ENCODE results near the gene PGAM2. TPM values are rescaled to one million over a fixed set of nuclear protein-coding genes. Genes with fewer than 3 reads are reported as not detected.

The PGAM2 gene
- total RNA-seq, 2 donors from 2014 or later = 1.2 to 1.3 TPM

DNA sequence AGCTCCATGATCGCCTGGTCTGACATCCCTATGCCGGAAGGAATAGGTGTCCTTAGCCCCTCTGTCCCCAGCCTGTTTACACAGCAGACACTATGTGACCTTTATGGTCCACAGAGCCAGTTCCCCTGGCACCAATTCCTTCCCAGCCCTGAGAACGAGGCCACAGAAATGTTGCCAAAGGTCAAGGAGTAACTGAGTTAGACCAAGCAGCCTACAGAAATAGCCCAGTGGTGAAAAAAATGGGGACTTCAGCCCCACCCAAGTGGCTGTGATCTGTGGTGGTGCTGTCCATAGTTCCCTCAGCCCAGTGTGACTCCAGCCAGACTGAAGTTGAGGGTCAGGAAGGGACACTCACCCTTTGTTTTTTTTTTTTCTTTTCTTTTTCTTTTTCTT, 2.5 kb downstream of the PGAM2 start:
- no peak for DNase-seq
- 93 to 97% methylated on average over 2 to 3 of the region's 3 CpGs for WGBS, 2 experiments (ENCODE audit: insufficient coverage in 1 of 2, insufficient read length in 1 of 2)
- Histone ChIP-seq H3K27me3 (ENCODE audit: control insufficient read depth, insufficient read depth, low read length, poor library complexity, severe bottlenecking) (no peaks in the 10 kb centered on the region), H3K4me3 (ENCODE audit: low read length) (no peak overlapping the region), H3K4me1 (ENCODE audit: control insufficient read depth, insufficient read depth, low read length) (peaks cover 10% of the 10 kb centered on the region), H3K9me3 (ENCODE audit: control insufficient read depth, low read length) (no peaks in the 10 kb centered on the region), H3K9ac (ENCODE audit: extremely low read depth, low read length, poor library complexity, severe bottlenecking) (no peak overlapping the region), H3K36me3 (ENCODE audit: control insufficient read depth, insufficient read depth, low read length) (peaks cover 26% of the 10 kb centered on the region), H3K27ac (ENCODE audit: low read depth, low read length) (no peak overlapping the region)
- H3K4me1 Mint-ChIP-seq = peaks cover 3% of the 10 kb centered on the region
- TF ChIP-seq, protein P1, sequence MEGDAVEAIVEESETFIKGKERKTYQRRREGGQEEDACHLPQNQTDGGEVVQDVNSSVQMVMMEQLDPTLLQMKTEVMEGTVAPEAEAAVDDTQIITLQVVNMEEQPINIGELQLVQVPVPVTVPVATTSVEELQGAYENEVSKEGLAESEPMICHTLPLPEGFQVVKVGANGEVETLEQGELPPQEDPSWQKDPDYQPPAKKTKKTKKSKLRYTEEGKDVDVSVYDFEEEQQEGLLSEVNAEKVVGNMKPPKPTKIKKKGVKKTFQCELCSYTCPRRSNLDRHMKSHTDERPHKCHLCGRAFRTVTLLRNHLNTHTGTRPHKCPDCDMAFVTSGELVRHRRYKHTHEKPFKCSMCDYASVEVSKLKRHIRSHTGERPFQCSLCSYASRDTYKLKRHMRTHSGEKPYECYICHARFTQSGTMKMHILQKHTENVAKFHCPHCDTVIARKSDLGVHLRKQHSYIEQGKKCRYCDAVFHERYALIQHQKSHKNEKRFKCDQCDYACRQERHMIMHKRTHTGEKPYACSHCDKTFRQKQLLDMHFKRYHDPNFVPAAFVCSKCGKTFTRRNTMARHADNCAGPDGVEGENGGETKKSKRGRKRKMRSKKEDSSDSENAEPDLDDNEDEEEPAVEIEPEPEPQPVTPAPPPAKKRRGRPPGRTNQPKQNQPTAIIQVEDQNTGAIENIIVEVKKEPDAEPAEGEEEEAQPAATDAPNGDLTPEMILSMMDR (conservative IDR thresholded peaks at IDR 0.05) = no peak
- H3K9me3 Mint-ChIP-seq = no peaks in the 10 kb centered on the region
- H3K27me3 Mint-ChIP-seq (ENCODE audit: insufficient read depth) = peaks cover 12% of the 10 kb centered on the region
- H3K4me3 Mint-ChIP-seq = no peak overlapping the region
- H3K36me3 Mint-ChIP-seq (ENCODE audit: low read depth) = peaks cover 28% of the 10 kb centered on the region
- no peak overlapping the region for H3K27ac Mint-ChIP-seq

GRCh38 chr7:44062180-44062902, 3.0 kb downstream of the PGAM2 start:
- H3K27ac ChIP-seq (ENCODE audit: low read depth, low read length) = no peak overlapping the region
- peaks cover 33% of the 10 kb centered on the region for H3K36me3 Mint-ChIP-seq (ENCODE audit: low read depth)
- H3K4me1 Mint-ChIP-seq = peaks cover 3% of the 10 kb centered on the region
- peaks cover 10% of the 10 kb centered on the region for H3K4me1 ChIP-seq (ENCODE audit: control insufficient read depth, insufficient read depth, low read length)
- H3K27me3 ChIP-seq (ENCODE audit: control insufficient read depth, insufficient read depth, low read length, poor library complexity, severe bottlenecking) = no peaks in the 10 kb centered on the region
- H3K9me3 ChIP-seq (ENCODE audit: control insufficient read depth, low read length) = no peaks in the 10 kb centered on the region
- H3K4me3 Mint-ChIP-seq = no peak overlapping the region
- no peak for DNase-seq
- no peak overlapping the region for H3K9ac ChIP-seq (ENCODE audit: extremely low read depth, low read length, poor library complexity, severe bottlenecking)
- peaks cover 7% of the 10 kb centered on the region for H3K27me3 Mint-ChIP-seq (ENCODE audit: insufficient read depth)
- no peak overlapping the region for H3K4me3 ChIP-seq (ENCODE audit: low read length)
- H3K36me3 ChIP-seq (ENCODE audit: control insufficient read depth, insufficient read depth, low read length) = peaks cover 32% of the 10 kb centered on the region
- no peak overlapping the region for H3K27ac Mint-ChIP-seq
- 93 to 95% methylated on average over 6 to 11 of the region's 11 CpGs for WGBS, 2 experiments (ENCODE audit: insufficient coverage in 1 of 2, insufficient read length in 1 of 2)
- H3K9me3 Mint-ChIP-seq = no peaks in the 10 kb centered on the region
- TF ChIP-seq, protein P1 (conservative IDR thresholded peaks at IDR 0.05) = no peak

GRCh38 chr7:44061645-44062179, 3.7 kb downstream of the PGAM2 start:
- H3K4me3 ChIP-seq (ENCODE audit: low read length) = no peak overlapping the region

More at GRCh38 chr7:44061645-44062179, 3.7 kb downstream of the PGAM2 start:
- H3K27ac ChIP-seq (ENCODE audit: low read depth, low read length) = no peak overlapping the region
- peaks cover 10% of the 10 kb centered on the region for H3K4me1 ChIP-seq (ENCODE audit: control insufficient read depth, insufficient read depth, low read length)
- 95% methylated on average over 8 of the region's 8 CpGs for WGBS, 2 experiments (ENCODE audit: insufficient coverage in 1 of 2, insufficient read length in 1 of 2)
- Mint-ChIP-seq H3K36me3 (ENCODE audit: low read depth) (peaks cover 38% of the 10 kb centered on the region), H3K9me3 (no peaks in the 10 kb centered on the region), H3K4me1 (peaks cover 3% of the 10 kb centered on the region), H3K27me3 (ENCODE audit: insufficient read depth) (peaks cover 2% of the 10 kb centered on the region), H3K27ac (no peak overlapping the region), H3K4me3 (no peak overlapping the region)
- no peak for DNase-seq
- H3K9me3 ChIP-seq (ENCODE audit: control insufficient read depth, low read length) = no peaks in the 10 kb centered on the region
- no peak overlapping the region for H3K9ac ChIP-seq (ENCODE audit: extremely low read depth, low read length, poor library complexity, severe bottlenecking)
- peaks cover 38% of the 10 kb centered on the region for H3K36me3 ChIP-seq (ENCODE audit: control insufficient read depth, insufficient read depth, low read length)
- TF ChIP-seq, protein P1 (conservative IDR thresholded peaks at IDR 0.05) = no peak
- no peaks in the 10 kb centered on the region for H3K27me3 ChIP-seq (ENCODE audit: control insufficient read depth, insufficient read depth, low read length, poor library complexity, severe bottlenecking)

Measured in endodermal cell (in vitro differentiated cells).